ENCODE measurements around the gene TEKT1. TPM values are rescaled to one million over a fixed set of nuclear protein-coding genes. Genes with fewer than 3 reads are reported as not detected.

Gene TEKT1
- total RNA-seq, 1 experiment from 2014 or later = not detected

- ATAC-seq = no peak
- Histone ChIP-seq H3K9me3 (ENCODE audit: control insufficient read depth, insufficient read depth, low read depth, low read length) (no peaks in the 10 kb centered on the region), H3K36me3 (ENCODE audit: control insufficient read depth, insufficient read depth, low read length) (no peaks in the 10 kb centered on the region), H3K4me3 (ENCODE audit: low read depth in 2 of 2, low read length in 2 of 2) (no peak overlapping the region), H3K27me3 (ENCODE audit: control insufficient read depth, insufficient read depth, low read length) (0 out of 2 replicates have a peak, but pooled peaks cover under 1% of the 10 kb centered on the region), H3K4me1 (ENCODE audit: control insufficient read depth, insufficient read depth, low read length) (no peaks in the 10 kb centered on the region), H3K27ac (ENCODE audit: low read length) (peak overlapping the region; percentile 20; the same call in 1 of the 2 replicates)
- DNase-seq (ENCODE audit: low read depth, low spot score) = no peak
- POLR2A ChIA-PET = no interaction called here
- TF ChIP-seq POLR2AphosphoS5 (IDR thresholded peaks at IDR 0.05; ENCODE audit: low read depth, low read length) (no peak), TCF7L2 (IDR thresholded peaks at IDR 0.05; ENCODE audit: low read depth, low read length) (no peak), REST (IDR thresholded peaks at IDR 0.05; ENCODE audit: insufficient read depth in 1 of 2, low read depth in 2 of 2, low read length in 1 of 2) (no peak), SIN3A (IDR thresholded peaks at IDR 0.05; ENCODE audit: borderline replicate concordance, insufficient read depth, low read depth, low read length) (no peak), CTCF (IDR thresholded peaks at IDR 0.05) (no peak)
- in situ Hi-C loops (cut with HindIII; ENCODE audit: low pct_unique_long_range_greater_than_20kb, low sequenced_read_pairs) = no loop called here
- BruUV-seq (replicated peaks) = no TSS peak
- CTCF ChIA-PET = no interaction called here
- intact Hi-C loops (cut with micrococcal nuclease; ENCODE audit: unreplicated experiment) = no loop called here
Measured at GRCh38 chr17:6752068-6752909, 79.2 kb downstream of the TEKT1 start.

GRCh38 chr17:6749519-6749918 is 82.0 kb downstream of the TEKT1 start:
- Histone ChIP-seq H3K27ac (ENCODE audit: low read length) (no peak overlapping the region), H3K9me3 (ENCODE audit: control insufficient read depth, insufficient read depth, low read depth, low read length) (no peaks in the 10 kb centered on the region), H3K4me3 (ENCODE audit: low read depth in 2 of 2, low read length in 2 of 2) (no peak overlapping the region), H3K4me1 (ENCODE audit: control insufficient read depth, insufficient read depth, low read length) (no peaks in the 10 kb centered on the region), H3K36me3 (ENCODE audit: control insufficient read depth, insufficient read depth, low read length) (no peaks in the 10 kb centered on the region), H3K27me3 (ENCODE audit: control insufficient read depth, insufficient read depth, low read length) (0 out of 2 replicates have a peak, but pooled peaks cover 3% of the 10 kb centered on the region)
- TF ChIP-seq TCF7L2 (IDR thresholded peaks at IDR 0.05; ENCODE audit: low read depth, low read length) = no peak
- no peak for TF ChIP-seq REST (IDR thresholded peaks at IDR 0.05; ENCODE audit: insufficient read depth in 1 of 2, low read depth in 2 of 2, low read length in 1 of 2)
- TF ChIP-seq SIN3A (IDR thresholded peaks at IDR 0.05; ENCODE audit: borderline replicate concordance, insufficient read depth, low read depth, low read length) = no peak
- peak; percentile 41 for TF ChIP-seq CTCF (IDR thresholded peaks at IDR 0.05)
- TF ChIP-seq POLR2AphosphoS5 (IDR thresholded peaks at IDR 0.05; ENCODE audit: low read depth, low read length) = no peak
- intact Hi-C loops (cut with micrococcal nuclease; ENCODE audit: unreplicated experiment) (no loop called here), in situ Hi-C loops (cut with HindIII; ENCODE audit: low pct_unique_long_range_greater_than_20kb, low sequenced_read_pairs) (no loop called here)
- no peak for ATAC-seq
- DNase-seq (ENCODE audit: low read depth, low spot score) = no peak
- no TSS peak for BruUV-seq (replicated peaks)
- ChIA-PET POLR2A (no interaction called here), CTCF (interaction anchor here (0.6 kb wide), 1 partner anchor 51 kb away, joined by 8 read pairs; no protein-coding TSS in a partner anchor)
